ENCODE measurements around the gene TDRD3.
"Not testable (repeated sequence)": the region's sequence is repeated elsewhere in the genome, so short reads cannot be mapped to it uniquely, and the experiment has no call there.

GRCh38 chr13:60409574-60410292, 12.7 kb downstream of the TDRD3 start:
- not testable (repeated sequence) for TF ChIP-seq CTCF (IDR thresholded peaks at IDR 0.05; ENCODE audit: borderline replicate concordance, extremely low read depth, low read length, poor library complexity, severe bottlenecking); EZH2 (IDR thresholded peaks at IDR 0.05; ENCODE audit: borderline replicate concordance, low read depth, low read length, severe bottlenecking)

All from DND-41 (cell line).